Measurements from ENCODE around the gene ACD.

The ACD gene

DNA sequence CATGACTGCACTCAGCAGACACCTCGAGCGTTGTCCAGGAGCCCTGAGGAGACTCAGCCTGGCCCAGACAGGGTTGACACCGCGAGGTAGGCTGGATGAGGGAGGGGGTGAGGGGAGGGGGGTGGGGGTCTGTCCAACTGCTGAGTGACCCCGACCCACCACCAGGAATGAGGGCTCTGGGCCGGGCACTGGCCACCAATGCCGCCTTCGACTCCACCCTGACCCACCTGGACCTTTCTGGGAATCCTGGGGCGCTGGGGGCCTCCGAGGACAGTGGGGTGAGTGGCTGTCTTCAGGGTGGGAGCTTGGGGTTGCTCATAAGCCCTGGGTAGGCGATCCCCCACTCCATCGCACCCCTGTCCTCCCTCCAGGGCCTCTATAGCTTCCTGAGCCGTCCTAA lies 12.4 kb downstream of the ACD start:
- no peak for DNase-seq (ENCODE audit: low read depth in 2 of 2)

DNA sequence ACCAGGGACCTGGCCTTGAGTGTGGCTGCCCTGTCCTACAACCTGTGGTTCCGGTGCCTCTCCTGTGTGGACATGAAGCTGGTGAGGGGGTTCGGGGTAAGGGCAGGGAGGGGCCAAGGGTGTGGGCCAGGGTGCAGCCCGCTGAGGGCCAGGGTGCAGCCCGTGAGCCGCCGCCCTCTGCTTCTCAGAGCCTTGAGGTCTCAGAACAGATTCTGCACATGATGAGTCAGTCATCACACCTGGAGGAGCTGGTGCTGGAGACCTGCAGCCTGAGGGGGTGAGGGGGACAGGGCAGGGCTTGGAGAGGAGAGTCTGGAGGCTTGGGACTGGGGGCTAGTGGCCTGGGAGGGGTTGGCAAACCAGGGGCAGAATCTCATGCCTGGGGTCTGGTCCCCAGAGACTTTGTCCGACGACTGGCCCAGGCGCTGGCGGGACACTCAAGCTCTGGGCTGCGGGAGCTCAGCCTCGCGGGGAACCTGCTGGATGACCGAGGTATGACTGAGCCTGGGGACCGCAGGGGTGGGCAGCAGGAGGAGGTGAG lies 12.9 kb downstream of the ACD start:
- no peak for DNase-seq (ENCODE audit: low read depth in 2 of 2)

DNA sequence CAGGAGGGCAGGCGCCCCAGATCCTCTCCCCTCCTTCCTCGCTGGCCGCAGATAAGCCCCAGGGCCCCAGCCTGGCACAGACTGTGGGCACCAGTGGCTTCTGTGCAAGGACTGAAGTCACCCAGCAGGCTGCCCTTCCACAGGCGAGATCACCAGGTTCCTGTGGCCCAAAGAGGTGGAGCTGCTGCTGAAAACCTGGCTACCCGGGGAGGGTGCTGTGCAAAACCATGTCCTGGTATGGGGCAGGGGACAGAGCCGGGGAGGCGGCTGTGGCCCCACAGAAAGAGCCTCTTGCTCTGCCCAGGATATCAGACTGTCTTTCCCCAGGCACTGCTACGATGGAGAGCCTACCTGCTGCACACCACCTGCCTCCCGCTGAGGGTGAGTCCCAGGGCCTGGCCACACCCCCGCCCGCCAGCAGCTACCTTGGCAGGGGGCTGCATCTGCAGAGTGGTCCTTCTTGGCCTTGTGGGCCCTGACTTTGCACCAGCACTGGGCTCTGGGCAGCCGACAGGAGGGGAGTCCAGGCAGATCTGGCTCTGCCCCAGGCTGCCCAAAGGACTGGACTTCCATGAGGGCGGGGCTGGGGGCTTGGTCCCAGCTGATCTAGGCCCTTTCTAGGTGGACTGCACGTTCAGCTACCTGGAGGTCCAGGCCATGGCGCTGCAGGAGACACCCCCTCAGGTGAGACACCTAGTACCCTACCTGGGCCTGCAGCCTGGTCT lies 14.5 kb downstream of the ACD start:
- no peak for DNase-seq (ENCODE audit: low read depth in 2 of 2)

DNA sequence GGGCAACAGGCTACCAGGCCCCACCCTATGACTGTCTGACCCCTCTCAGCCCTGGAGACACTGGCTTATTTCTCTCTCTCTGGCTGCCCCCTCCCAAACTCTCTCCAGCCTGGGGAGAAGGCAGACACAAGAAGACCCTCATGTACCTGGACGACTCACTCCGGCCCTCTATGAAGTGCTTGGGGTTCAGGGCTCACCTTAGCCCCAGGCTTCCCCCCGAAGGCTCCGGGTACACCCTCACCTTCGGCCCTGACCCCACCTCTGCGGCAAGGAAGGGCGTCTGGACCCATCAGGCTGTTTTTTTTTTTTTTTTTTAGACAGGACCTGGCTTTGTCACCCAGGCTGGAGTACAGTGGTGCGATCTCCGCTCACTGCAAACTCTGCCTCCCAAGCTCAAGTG lies 16.0 kb downstream of the ACD start:
- no peak for DNase-seq (ENCODE audit: low read depth in 2 of 2)

DNA sequence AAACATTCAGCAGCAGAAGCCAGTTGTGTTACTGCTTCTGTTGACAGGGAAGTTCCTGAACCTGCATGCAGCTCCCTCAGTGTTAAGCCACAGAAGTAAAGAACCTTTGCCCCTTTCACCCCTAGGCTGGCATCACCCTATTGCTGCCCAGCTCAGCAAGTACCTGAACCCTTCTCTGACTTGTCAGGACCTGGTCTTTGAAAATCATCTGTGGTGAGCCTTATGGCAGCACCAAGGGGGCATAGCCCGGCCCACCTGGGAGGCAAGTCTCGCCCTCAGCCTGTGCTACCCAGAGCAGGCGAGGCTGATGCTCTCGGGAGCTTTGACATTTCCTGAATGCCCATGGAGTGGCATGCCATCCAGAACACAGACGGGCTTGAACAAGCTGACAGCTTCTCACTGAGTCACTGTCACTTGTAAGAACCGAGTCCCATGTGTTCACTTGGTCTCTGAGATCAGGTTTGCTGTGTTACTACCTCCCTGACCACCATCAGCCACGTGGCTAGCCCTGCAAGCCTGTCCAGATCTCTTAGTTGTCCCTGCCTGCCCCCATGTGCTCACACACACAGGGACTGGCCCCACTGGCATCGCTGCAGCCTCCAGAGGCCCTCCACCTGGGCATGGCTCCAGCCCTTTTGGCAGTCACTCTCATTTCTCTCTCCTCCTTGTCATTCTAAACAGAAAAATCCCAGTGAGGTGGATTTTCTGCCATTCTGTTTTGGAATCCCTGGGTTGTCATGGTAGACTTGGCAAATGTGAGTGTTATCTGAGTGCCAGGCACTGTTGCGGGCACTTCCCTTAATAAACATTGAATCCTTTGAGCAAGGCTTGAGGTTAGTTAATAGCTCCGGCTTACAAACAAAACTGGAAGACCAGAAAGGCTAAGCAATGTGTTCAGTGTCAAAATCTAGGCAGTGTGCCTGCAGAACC lies 18.0 kb downstream of the ACD start:
- no peak for DNase-seq (ENCODE audit: low read depth in 2 of 2)

DNA sequence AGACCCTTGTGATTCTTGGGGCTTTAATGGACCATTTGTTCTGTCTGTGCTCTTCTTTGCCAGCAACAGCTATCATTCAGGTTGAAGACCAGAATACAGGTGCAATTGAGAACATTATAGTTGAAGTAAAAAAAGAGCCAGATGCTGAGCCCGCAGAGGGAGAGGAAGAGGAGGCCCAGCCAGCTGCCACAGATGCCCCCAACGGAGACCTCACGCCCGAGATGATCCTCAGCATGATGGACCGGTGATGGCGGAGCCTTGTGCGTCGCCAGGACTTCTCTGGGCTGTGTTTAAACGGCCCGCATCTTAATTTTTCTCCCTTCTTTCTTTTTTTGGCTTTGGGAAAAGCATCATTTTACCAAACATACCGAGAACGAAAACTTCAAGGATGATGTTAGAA lies 22.4 kb downstream of the ACD start:
- no peak for DNase-seq (ENCODE audit: low read depth in 2 of 2)

DNA sequence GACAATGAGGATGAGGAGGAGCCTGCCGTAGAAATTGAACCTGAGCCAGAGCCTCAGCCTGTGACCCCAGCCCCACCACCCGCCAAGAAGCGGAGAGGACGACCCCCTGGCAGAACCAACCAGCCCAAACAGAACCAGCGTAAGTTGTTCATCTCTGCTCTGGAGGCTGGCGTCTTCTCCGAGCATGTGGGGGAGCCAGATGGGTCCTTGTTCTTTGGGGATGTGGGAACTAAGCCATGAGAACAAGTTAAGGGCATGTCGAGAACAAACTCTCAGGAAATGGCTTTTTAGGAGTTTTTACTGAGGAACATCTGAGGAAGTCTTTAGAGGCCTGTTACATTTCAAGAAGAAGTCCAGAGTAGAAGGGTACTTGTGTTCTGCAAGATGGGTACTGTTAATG lies 23.3 kb downstream of the ACD start:
- DNase-seq (ENCODE audit: low read depth in 2 of 2), result no peak

DNA sequence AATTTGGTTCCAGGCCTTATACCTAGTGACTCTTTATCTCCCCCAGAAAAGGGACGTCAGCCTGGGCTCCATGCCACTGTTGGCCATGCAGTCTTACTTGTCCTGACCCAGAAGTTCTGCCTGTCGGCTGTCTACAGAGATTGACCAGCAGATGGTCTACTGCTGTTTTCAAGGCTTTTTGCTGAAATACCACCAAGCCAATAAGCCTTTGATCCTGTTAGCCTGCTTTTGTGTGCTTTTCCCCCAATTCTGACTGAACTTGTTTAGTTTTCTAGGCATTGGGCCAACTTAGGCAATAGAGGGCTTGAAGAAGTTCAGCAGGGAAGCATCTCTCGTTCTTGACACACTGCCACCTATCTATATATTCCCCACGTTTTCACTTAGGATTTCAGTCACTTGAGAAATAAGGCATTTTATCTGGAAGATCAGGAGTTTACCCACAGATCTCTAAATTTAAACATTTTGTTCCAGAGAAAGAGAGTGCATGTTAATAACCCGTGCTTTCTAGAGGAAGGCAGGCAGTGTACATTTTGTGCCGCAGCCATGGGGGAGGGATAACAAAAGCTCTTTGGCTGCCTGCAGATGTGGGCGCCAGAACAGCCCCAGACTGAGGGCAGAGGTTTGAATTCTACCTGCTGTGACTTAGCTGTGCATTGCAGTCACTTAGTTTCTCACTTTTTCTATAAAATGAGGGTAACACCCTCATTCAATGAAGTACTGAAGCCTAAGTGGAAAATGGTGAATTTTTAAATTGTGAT lies 27.5 kb downstream of the ACD start:
- no peak for DNase-seq (ENCODE audit: low read depth in 2 of 2)

DNA sequence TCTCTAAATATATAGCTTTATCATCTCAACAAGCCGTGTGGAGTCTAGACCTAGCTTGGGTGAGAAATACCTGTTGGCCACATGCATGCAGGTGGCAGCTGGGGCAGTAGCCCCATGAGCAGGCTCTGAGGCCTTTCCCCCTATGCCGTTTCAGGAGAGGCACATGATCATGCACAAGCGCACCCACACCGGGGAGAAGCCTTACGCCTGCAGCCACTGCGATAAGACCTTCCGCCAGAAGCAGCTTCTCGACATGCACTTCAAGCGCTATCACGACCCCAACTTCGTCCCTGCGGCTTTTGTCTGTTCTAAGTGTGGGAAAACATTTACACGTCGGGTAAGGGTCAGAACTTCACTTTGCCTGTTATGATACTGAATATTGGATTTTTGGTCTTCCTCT lies 31.8 kb downstream of the ACD start:
- no peak for DNase-seq (ENCODE audit: low read depth in 2 of 2)

DNA sequence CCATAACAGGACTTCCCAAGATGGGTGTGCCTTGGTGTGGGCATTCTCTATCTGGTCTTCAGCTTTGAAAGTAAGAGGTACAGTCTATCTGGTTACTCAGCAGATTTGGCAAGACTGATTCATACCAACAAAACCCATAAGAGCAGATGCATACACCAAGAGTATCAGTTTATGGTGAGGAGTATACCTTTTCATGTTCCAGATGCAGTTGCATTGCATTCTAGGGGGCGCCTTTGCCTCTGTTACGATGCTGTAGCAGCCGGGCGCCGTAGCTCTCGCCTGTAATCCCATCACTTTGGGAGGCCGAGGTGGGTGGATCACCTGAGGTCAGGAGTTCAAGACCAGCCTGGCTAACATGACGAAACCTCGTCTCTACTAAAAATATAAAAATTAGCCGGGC lies 46.3 kb downstream of the ACD start:
- no peak for DNase-seq (ENCODE audit: low read depth in 2 of 2)

DNA sequence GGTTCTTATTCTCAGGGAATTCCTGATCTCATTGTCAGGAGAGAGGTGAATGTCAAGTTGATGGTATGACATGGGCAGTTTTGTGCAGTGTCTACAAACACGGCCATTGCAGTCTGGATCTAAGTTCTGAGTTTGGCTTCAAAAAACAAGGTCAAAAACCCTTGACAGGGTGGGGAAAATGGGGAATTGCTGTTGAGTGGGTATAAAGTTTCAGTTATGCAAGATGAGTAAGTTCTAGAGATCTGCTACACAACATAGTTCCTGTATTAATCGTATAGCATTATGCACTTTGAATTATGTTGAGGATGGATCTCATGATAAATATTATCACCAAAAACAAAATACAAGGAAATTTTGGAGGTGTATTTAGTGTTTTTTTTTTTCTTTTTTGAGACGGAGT lies 51.7 kb downstream of the ACD start:
- DNase-seq (ENCODE audit: low read depth in 2 of 2), result no peak
